NCI-H128 (cell line): ENCODE results near the gene C18orf32.
"Not testable (repeated sequence)": the region's sequence is repeated elsewhere in the genome, so short reads cannot be mapped to it uniquely, and the experiment has no call there.

Experiments
- DNase-seq: peaks from one replicate; lab custom pipeline; 2025; ENCODE audit not compliant: unreplicated experiment; lab: John Stamatoyannopoulos, UW

The C18orf32 gene

GRCh38 chr18:49503931-49504330 lies 16.9 kb upstream of the C18orf32 start:
- DNase-seq = no peak

- DNase-seq = no peak
Measured at GRCh38 chr18:49500201-49500921, 13.3 kb upstream of the C18orf32 start.

- no peak for DNase-seq
Measured at GRCh38 chr18:49499046-49499637, 12.1 kb upstream of the C18orf32 start.

- DNase-seq = no peak
Measured at GRCh38 chr18:49495480-49495879, 8.4 kb upstream of the C18orf32 start.

- DNase-seq = no peak
Measured at GRCh38 chr18:49495076-49495475, 8.0 kb upstream of the C18orf32 start.

GRCh38 chr18:49494660-49495059 lies 7.6 kb upstream of the C18orf32 start:
- DNase-seq = no peak

- no peak for DNase-seq
Measured at GRCh38 chr18:49492694-49493033, 5.6 kb upstream of the C18orf32 start.

GRCh38 chr18:49491857-49492693 lies 5.0 kb upstream of the C18orf32 start, which contains the start of gene RPL17:
Gene RPL17 (minus strand): TSS chr18:49492465.
- peak; percentile 98 for DNase-seq

- no peak for DNase-seq
Measured at GRCh38 chr18:49491534-49491856, 4.5 kb upstream of the C18orf32 start.

- no peak for DNase-seq
Measured at GRCh38 chr18:49490246-49490762, 3.3 kb upstream of the C18orf32 start.

- DNase-seq = no peak
Measured at GRCh38 chr18:49487711-49488310, 777 bp upstream of the C18orf32 start.

- DNase-seq = no peak
Measured at GRCh38 chr18:49486606-49486952, 455 bp downstream of the C18orf32 start.

GRCh38 chr18:49486134-49486533 lies 900 bp downstream of the C18orf32 start:
- no peak for DNase-seq

- no peak for DNase-seq
Measured at GRCh38 chr18:49483198-49483597, 3.8 kb downstream of the C18orf32 start.

- no peak for DNase-seq
Measured at GRCh38 chr18:49481907-49482306, 5.1 kb downstream of the C18orf32 start.

- no peak for DNase-seq
Measured at GRCh38 chr18:49481317-49481716, 5.7 kb downstream of the C18orf32 start.

- DNase-seq = no peak
Measured at GRCh38 chr18:49479381-49480137, 7.5 kb downstream of the C18orf32 start.

- no peak for DNase-seq
Measured at GRCh38 chr18:49476664-49477411, 10.2 kb downstream of the C18orf32 start.

- not testable (repeated sequence) for DNase-seq
Measured at GRCh38 chr18:49474935-49475334, 12.1 kb downstream of the C18orf32 start.

- DNase-seq = no peak
Measured at GRCh38 chr18:49473721-49474120, 13.3 kb downstream of the C18orf32 start.
